Stimulated activated CD8-positive, alpha-beta memory T cell treated with anti-CD3 and anti-CD28 coated beads, Interleukin-15, amount 100 ng/mL, for 24 hours (primary cell): Measurements from ENCODE around the gene OSGEP.

Experiments
- DNase-seq: peaks from one replicate; pipeline ENCODE4 v3.0.0-alpha.2; 2020; ENCODE audit warnings: low read depth

The OSGEP gene

DNA sequence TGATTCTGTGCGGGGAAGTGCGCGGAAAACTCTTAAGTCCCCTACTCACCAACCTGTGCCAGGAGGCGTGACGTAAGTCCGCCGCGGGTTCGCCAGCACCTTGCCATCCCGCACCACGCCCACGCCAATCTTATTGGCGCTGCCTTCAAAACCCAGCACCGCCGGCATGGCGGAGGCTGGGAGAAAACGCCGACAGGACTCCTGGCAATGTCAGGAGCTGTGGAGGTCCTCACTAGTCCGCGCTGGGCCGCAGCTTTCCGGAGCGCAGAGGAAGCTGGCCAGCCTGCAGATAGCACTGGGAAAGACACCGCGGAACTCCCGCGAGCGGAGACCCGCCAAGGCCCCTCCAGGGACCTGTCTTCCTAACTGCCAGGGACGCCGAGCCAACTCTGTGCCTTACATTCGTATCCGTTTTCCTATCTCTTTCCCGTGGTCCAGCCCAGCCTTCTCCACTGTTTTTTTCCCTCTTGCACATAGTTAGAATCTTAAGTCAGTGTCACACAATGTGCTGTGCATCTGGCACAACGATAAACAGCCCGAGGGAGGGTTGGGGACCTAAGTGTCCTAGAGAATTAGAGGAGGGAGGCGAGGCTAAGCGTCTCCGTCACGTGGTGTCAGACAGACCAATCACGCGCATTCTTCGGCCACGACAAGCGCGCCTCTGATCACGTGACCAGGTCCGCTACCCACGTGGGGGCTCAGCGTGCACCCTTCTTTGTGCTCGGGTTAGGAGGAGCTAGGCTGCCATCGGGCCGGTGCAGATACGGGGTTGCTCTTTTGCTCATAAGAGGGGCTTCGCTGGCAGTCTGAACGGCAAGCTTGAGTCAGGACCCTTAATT is at the start of gene OSGEP, which contains the start of gene APEX1:
Gene OSGEP, minus strand, starts transcription at position 297 of the 839 bp plus-strand sequence. Its CDS starts 129 bp downstream, at position 168.
Gene APEX1, plus strand, starts transcription at position 711 of the 839 bp plus-strand sequence. CDS start 420 bp downstream, outside the sequence.
- peak; percentile 83 for DNase-seq

DNA sequence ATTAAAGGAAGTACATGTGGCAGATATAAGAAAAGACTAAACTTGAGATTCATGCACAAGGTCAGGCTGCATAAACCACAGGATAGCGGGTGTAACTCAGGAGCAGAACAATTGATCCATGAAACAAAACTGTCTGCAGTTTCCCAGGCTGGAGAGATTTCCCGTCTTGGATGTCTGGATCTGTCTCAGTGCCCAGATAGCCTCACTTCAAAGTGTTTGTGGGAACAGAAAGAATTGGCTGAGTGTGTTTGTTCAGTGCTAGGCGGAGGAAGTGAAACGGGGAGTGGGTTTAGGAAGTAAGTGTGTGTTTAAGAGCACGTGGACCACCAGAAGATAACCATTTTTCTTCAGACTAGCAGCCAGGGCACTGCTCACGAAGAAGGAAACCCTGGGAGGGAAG is 49.3 kb upstream of the OSGEP start:
- DNase-seq: no peak

DNA sequence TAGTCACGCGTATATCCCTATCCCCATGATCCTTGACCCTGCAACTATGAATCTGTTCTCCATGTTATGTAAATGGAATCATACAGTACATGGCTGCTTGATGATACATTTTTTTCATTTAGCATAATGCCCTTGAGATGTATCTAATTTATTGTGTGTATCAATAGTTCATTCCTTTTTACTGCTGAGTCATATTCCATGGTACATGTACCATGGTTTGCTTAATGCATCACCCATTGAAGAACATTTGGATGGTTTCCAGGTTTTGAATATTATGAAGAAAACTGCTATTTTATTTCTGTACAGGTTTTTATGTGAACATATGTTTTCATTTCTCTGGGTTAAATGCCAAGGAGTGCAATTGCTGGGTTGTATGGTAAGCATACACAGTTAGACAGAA is 46.7 kb upstream of the OSGEP start:
- no peak for DNase-seq

DNA sequence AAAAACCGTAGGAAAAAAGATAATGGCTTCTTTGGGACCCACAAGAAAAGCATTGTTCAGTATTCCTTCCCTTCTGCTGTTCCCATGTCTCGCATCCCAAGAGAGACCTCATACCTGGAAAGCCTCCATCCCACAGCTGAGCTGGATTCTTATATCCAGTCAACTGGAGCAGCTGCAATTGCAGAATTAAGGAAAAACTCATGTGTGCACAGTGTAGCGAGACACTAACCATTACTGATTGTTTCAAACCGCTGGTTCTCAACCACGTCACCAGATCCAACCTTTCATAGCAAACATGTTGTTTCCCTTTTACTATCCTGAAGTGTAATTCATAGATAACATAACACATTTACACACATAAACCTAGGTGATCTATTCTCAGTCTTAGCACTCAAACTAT is 45.3 kb upstream of the OSGEP start:
- DNase-seq: no peak

DNA sequence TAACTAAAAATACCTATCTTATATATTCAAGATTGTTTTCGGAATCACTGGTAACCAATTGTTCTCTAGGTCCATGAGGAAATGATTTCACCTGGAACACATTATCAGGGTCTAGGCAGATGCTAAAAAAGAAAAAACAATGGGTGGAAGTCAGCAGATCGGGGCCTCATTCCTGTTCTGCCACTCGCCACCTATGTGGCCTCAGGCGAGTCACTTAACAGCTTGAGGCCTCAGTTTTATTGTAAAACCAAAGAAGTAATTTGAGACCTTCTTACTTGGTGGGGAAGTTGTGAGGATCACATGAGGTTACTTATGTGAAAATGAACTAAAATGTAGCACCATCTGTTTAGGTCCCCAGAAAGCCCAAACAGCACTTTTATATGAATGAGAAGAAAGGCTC is 44.5 kb upstream of the OSGEP start:
- no peak for DNase-seq

DNA sequence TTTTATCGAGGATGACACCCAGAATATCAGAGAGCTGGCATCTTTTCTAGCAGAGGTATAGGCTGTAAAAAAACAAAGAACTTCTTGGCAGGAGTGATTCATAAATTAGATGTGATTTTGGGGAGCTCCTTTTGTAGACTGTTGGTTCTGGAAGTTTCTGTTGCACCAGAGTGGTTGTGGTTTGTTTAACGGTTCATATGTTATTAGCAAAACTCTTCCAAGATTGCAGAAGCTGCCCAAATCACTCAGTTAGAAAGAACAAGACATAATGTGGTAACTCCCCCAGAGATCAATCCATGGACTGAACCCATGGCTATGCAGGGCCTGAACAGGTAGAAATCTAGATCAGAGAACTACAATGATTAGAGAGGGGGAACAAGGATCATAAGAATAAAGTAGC is 44.0 kb upstream of the OSGEP start:
- no peak for DNase-seq

DNA sequence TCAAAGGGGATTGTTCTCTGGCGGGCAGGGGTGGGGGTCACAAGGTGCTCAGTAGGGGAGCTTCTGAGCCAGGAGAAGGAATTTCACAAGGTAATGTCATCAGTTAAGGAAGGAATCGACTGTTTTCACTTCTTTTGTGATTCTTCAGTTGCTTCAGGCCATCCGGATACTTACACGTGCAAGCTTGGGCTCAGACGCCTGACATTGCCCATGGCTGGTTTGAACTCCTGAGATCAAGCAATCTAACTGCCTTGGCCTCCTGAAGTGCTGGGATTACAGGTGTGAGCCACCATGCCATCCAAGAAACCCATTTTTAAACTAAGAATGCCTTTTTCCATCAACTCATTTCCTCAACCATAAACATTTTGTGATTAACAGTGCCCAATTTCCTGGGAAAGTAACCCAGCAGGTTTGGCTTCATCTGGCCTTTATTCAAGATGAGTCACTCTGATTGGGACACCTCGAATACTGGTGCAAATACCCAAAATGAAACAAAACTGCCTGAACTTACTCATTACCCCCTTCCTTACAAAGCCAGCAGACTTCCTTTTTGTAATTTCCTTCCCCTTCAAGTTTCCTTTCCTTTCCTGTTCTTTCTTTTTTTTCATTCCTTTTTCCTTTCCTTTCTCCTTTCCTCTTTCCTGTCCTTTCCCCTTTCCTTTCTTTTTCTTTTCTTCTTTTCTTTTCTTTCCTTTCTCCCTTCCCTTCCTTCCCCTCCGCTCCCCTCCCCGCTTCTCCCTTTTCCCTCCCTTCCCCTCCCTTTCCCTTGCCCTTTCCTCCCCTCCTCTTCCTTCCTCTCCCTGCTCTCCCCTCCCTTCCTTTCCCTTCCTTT is 40.5 kb upstream of the OSGEP start:
- no peak for DNase-seq

DNA sequence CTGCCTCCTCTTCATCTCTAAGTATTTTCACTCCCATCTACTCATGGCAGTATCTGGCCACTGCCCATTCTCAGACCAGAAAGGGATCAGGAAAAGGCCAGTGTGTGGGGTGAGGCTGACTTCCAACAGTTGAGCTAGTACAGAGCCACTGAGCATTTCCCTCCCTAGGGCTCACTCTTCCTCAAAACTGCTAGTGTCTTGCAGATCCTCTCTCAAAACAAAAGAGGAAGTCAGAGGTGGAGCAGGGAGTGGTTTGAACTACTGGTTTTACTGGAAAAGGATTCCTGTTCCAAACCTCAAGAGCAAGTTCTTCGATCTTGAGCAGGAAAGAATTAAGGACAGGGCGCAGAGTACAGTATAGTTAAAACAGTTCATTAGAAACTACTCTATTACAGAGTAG is 39.0 kb upstream of the OSGEP start:
- DNase-seq: no peak

DNA sequence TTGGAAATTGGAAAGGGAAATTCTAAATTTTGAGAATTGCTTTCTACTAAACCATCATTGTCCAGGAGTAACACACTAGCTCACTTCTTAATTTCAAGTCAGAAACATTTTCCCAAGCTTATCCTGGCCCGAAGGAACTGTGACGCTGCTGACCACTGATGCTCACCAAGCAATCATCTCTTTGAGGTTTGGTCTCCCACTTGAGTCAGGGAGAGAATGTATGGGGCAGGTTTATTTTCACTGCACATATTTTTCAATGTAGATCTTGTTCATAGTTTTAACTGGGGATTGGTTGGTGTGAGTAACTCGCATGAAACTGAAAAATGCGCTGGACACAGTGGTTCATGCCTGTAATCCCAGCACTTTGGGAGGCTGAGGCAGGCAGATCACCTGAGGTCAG is 37.9 kb upstream of the OSGEP start:
- no peak for DNase-seq

DNA sequence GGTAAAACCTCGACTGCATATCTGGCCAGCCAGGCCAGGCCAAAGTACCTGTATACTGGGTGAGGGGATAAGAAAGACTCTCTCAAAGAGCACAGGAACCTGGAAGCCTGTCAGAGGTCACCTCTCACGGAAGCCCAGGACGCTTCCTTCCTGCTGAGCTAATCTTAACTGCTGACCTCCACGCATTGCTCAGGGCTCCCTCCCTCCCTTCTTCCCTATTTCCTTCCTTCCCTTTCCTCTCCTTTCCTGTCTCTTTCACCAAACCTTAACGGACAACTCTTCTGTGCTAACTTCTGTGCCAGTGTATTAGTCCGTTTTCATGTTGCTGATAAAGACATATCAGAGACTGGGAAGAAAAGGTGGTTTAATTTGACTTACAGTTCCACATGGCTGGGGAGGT is 36.0 kb upstream of the OSGEP start:
- no peak for DNase-seq

DNA sequence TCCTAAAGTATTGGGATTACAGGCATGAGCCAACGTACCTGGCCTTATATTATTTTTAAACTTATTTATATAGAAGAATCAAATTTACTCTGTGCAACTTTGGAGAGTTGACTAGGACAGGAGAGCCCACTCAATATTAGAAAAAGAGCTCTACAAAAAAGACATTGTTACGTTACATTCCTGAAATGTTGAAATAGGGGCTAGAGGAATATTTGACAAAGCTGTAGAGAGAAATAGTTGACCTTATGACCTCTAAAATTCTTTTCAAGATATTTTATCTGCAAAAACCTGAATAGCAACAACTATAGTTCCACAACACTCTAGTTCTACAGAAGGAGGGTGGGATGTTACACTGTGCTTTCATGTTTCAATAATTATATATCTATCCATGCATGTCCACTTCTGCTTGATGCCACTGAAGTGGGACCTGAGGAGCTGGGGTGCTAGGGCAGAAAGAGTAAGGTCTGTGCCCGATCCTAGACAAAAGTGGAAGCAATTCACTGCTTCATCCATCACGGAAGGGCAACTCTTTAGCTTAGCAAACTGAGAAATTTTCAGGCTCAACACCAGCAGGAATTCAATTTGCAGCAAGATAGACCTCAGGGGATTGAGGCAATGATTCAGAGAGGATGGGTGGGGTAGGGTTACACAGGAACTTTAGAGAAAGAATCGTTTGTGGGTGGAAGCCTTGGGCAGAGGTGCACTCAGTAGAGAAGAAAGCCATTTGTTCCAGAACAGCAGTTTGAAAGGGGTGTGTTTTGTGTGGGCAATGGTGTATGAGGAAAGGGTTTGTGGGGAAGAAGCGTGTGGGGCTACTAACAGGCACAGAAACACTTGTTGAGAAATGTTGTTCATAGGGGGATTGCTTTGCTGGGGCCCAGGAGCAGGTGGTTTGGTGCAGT is 34.7 kb upstream of the OSGEP start:
- no peak for DNase-seq

DNA sequence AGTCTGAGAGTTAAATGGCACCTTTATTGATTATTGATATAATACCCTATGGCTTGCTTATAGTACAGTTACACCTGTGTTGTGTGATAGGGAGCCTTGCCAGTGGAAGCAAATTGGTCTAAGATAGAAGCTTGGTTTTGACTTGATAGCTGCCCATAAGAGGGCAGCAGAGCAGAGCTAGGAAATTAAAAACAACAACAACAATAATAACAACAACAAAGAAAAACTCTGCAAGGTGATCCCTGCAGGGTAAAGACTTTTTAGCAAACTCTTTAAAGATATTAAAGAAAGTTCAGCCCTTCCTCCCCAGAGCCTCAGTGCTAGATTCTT is 32.7 kb upstream of the OSGEP start:
- DNase-seq: no peak

DNA sequence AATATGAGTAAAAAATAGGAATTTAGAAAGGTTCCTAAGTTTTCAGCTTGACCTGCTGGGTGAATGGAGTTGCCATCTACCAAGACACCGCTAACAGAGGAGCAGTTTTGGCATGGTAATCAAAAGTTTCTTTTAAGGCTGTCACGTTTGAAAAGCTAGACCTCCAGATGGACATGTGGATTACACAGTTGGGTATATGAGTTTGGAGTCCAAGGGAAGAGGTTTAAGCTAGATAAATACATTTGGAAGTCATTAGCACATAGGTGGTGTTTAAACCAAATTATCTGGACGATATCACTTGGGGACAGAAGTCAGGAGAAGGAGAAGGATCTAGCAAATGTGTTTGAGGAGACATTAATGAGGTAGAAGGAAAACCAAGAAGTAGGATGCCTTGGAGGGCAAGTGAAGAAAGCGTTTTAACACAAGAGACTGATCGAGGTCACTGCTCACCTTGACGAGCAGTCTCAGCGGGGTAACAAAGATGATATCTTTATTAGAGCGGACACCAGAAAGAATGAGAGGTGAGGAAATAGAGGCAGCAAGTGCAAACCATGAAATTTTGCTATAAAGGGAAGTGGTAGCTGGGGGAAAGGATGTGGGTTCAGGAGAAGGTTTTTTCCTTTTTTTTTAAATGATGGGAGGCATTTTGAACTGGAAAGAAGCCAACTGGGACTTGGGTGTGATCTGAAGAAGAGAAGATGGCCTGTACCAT is 32.2 kb upstream of the OSGEP start:
- DNase-seq: no peak

DNA sequence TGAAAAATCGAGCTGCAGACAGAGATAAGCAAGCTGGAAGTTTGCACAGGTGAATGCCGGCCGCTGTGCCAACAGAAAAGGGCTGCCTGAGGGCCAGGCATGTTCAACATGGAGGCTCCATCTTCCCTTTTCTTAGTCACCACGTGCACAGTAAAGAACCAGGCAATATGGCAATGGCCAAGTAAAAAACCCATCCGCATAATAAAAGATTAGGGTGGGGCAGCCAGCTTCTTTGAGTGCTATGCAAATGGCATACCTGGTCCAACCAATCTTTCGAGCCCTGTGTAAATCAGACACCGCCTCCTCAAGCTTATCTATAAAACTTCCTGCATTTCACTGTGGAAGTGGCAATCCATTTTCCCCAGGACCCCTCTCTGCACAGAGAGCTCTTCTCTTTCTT is 31.3 kb upstream of the OSGEP start:
- no peak for DNase-seq

DNA sequence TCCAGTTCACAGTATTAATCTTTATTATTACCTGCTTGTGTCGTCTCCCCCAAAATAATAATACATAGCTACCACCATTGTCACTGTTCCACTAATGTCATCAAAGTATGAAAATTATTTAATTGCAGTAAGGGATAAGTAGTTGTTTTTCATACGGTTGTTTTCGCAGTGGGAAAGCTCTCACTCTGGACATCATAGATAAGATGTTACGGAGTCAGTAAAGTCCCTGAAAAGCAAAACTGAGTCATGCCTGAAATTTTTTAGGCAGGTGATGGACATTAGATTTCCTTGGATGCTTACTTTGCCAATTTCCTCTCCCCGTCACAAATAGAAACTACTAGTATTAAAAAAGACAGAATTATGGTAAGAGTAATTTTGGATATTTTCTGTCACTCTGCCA is 27.8 kb upstream of the OSGEP start:
- no peak for DNase-seq

DNA sequence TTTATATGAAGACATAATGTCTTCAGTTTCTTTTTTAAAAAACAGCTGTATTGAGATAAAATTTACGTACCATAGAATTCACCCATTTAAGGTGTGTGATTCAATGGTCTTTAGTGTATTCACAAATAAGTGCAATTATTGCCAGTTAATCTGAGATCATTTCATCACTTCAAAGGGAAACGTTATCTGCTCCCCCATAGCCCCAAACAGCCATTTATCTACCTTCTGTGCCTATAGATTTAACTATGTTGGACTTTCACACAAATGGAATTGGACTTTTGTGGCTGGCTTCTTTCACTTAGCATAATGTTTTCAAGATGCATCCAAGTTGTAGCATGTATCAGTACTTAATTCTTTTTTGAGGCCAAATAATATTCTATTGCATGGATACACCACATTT is 24.3 kb upstream of the OSGEP start:
- no peak for DNase-seq

DNA sequence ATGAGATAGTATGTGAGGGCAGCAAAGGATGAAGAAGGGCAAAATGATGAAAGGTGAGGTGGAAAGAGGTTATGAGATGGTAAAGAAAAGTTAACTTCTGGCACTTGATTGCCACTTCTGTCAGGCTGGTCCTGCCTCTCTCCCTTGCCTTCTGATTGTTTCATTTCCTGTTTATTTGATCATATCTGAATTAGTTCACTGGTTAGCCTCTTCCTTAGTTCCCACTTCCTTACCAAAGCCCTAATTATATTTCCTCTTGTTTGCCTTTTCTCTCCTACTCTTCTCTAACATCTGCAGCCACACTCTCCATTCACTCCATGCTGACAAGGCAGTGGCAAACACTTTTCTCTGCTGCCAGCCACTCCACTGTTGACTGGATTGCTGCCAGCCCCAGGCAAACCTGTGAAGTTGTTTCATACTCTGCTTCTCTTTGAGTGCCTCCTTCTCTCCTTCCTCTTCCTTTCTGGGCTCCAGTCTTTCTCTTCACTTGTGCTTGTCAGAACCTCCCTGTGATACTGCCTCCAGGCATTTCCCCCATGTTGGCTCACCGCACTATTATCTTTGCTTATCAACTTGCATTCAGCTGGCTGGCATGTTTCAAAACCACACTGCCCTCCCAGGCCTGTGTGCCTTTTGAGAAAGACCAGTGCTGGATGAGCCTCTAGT is 22.7 kb upstream of the OSGEP start:
- DNase-seq: no peak

DNA sequence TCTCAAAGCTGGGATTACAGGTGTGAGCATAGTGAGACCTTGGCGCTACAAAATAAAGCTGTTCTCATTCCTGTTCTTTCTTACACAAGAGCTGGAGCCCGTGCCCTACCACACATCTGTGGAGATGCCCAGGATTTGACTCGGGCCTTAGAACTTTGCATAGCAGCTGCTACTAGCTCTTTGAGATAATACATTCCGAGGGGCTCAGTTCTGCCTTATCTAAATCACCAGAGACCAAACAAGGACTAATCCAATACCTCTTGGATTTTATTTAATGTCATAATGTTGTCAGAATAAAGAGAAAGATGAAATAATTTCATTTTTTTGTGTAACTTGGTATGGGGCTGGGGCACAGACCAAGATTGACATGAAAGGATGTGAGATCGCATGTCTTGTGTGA is 22.2 kb upstream of the OSGEP start:
- no peak for DNase-seq

DNA sequence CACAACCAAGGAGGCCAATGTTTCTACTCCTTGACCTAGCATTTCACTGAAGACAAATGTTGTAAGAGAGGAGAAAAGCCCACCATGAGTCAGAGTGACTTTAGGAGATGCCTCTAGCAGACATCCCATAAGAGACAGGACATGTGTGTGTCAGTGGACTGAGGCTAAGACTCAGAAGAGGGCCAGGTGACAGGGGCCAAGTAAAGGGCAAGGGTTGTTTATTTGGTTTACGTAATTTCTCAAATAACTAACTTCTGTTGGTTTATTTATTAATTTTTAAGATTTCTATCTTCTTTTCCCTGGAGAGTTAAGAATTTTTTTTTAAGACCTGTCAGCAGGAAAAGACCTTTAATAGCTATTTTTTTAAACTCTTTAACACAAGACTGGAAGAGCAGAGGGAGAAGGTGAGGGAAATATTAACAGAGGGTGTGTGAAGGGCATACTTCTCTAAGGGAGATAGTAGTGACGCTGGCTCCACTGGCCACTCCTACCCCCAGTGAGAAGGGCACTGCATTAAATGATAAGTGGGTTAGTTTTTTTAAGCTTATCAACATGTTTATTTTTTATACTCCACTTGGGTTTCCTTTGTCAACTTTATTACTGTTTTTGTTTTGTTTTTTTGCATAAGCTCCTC is 18.0 kb upstream of the OSGEP start:
- DNase-seq: no peak

DNA sequence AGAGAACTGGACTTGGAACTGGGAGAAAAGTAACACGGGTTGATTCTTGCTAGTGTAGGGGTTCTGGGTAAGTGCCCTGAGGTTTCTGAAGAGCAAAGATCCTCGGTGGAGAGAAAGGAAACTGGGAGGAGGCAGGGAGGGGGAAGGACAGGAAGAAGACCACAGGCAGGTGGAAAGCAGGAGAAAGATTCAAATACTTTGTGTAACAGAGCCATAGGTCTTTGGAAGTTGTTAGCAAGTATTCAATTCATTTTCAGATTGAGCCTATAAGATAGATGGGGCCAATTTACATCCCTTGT is 15.9 kb upstream of the OSGEP start:
- DNase-seq: no peak
